WERI-Rb-1 (cell line): ENCODE results near the gene CSGALNACT2.
"Not testable (repeated sequence)": the region's sequence is repeated elsewhere in the genome, so short reads cannot be mapped to it uniquely, and the experiment has no call there.

Experiments used
- DNase-seq: peaks from one replicate; pipeline ENCODE4 v3.0.0-alpha.2; 2020
- H3K27ac ChIP-seq: fragments of 250-450 bp; sonication (Bioruptor Pico); 2 replicates; pipeline ENCODE4 v1.5.1; 2020; ENCODE audit warnings: mild to moderate bottlenecking, moderate library complexity
- H3K27me3 ChIP-seq: fragments of 250-450 bp; sonication (Bioruptor Pico); 2 replicates; pipeline ENCODE4 v1.5.1; 2021; ENCODE audit warnings: mild to moderate bottlenecking, low read depth, moderate library complexity; ENCODE audit not compliant: insufficient read depth, severe bottlenecking
- H3K36me3 ChIP-seq: fragments of 250-450 bp; sonication (Bioruptor Pico); 2 replicates; pipeline ENCODE4 v1.5.1; 2020; ENCODE audit warnings: mild to moderate bottlenecking, moderate library complexity
- H3K4me3 ChIP-seq: 2 replicates; pipeline ENCODE4 v1.5.1; 2011; ENCODE audit warnings: low read depth, mild to moderate bottlenecking, control low read depth, low read length
- H3K9me3 ChIP-seq: fragments of 250-450 bp; sonication (Bioruptor Pico); 2 replicates; pipeline ENCODE4 v1.5.1; 2021; ENCODE audit warnings: mild to moderate bottlenecking, moderate library complexity; ENCODE audit not compliant: severe bottlenecking
- CTCF ChIP-seq: IDR thresholded peaks from 2 replicates; pipeline ENCODE4 v1.5.1; 2011; ENCODE audit warnings: low read depth, mild to moderate bottlenecking, control low read depth, inconsistent platforms, low read length

Gene CSGALNACT2

GRCh38 chr10:43136995-43137716, 1.1 kb upstream of the CSGALNACT2 start:
- no peak for TF ChIP-seq CTCF
- DNase-seq, result no peak
- Histone ChIP-seq H3K9me3 (no peaks in the 10 kb centered on the region), H3K27me3 (peaks cover 8% of the 10 kb centered on the region), H3K4me3 (peak overlapping the region; percentile 97), H3K27ac (peak overlapping the region; percentile 81), H3K36me3 (no peaks in the 10 kb centered on the region; the same call in 1 of the 2 replicates)

- H3K4me3 ChIP-seq, result peak overlapping the region; percentile 97
- peak; percentile 62 for DNase-seq
- H3K27ac ChIP-seq, result peak overlapping the region; percentile 81
- H3K36me3 ChIP-seq, result no peaks in the 10 kb centered on the region; the same call in 1 of the 2 replicates
- no peak for TF ChIP-seq CTCF
- H3K27me3 ChIP-seq, result peaks cover 8% of the 10 kb centered on the region
- H3K9me3 ChIP-seq, result no peaks in the 10 kb centered on the region
Observed at GRCh38 chr10:43137717-43138020, 576 bp upstream of the CSGALNACT2 start.

GRCh38 chr10:43138757-43139241, 554 bp downstream of the CSGALNACT2 start:
- Histone ChIP-seq H3K4me3 (peak overlapping the region; percentile 66), H3K9me3 (no peaks in the 10 kb centered on the region), H3K36me3 (no peaks in the 10 kb centered on the region; the same call in 1 of the 2 replicates), H3K27ac (peak overlapping the region; percentile 45; the same call in 1 of the 2 replicates), H3K27me3 (peaks cover under 1% of the 10 kb centered on the region)
- peak; percentile 25 for DNase-seq
- no peak for TF ChIP-seq CTCF

GRCh38 chr10:43141421-43141820, 3.2 kb downstream of the CSGALNACT2 start:
- DNase-seq, result no peak
- no peak overlapping the region for H3K4me3 ChIP-seq
- no peaks in the 10 kb centered on the region for H3K27me3 ChIP-seq
- no peaks in the 10 kb centered on the region for H3K9me3 ChIP-seq
- no peak overlapping the region for H3K27ac ChIP-seq
- no peak for TF ChIP-seq CTCF
- no peaks in the 10 kb centered on the region; the same call in 1 of the 2 replicates for H3K36me3 ChIP-seq

- Histone ChIP-seq H3K27me3 (no peaks in the 10 kb centered on the region), H3K4me3 (no peak overlapping the region), H3K9me3 (peaks cover 6% of the 10 kb centered on the region), H3K36me3 (no peaks in the 10 kb centered on the region), H3K27ac (no peak overlapping the region)
- no peak for DNase-seq
- TF ChIP-seq CTCF, result no peak
Observed at GRCh38 chr10:43145311-43145710, 7.1 kb downstream of the CSGALNACT2 start.

- not testable (repeated sequence) for DNase-seq, H3K27me3 ChIP-seq, H3K9me3 ChIP-seq, H3K4me3 ChIP-seq, H3K36me3 ChIP-seq, H3K27ac ChIP-seq
Observed at GRCh38 chr10:43145936-43146335, 7.7 kb downstream of the CSGALNACT2 start.
